ENCODE measurements around the gene CARS1. TPM values are rescaled to one million over a fixed set of nuclear protein-coding genes. Genes with fewer than 3 reads are reported as not detected.

CARS1 gene
- total RNA-seq, 1 donor from 2014 or later: 47.6 TPM

DNA sequence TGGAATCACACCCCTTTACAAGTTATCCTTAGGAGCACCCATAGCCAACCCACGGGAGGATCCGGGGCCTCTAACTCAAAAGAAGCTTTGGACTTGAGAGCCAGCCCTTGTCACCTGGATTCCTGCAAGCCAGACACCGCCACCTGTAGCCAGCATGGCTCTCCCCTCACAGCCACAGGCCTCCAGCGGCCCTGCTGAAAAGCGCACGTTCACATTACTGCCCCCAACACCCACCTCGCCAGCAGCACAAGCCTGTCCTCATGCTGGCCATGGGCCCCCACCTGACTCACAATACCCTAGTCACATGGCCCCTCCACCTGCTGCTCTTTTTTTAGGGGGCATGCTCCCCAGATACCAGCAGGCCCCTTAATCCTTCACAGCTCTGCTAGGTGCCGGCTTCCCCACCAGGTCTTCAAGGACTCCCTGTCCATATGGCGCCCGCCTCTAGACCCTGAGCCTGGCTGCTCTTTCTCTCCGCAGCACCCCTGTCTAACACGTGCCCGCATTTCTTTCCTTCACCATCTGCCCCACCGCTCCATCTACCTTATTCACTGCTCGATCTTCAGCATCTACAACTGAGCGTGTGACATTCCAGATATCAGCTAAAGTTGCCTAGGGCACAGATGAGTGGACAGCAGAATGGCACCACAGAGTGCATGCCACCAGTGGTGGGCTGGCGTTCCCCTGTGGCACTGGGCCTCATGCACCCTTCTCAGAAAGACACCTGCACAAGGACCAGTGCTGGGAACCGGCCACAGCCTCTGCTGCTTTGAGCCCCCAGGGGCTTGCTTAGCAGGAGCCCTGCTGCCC is 6.6 kb downstream of the CARS1 start:
- Mint-ChIP-seq H3K36me3 (ENCODE audit: low read depth, unreplicated experiment) (peaks cover 5% of the 10 kb centered on the region), H3K27me3 (ENCODE audit: unreplicated experiment) (peaks cover 14% of the 10 kb centered on the region), H3K9me3 (ENCODE audit: unreplicated experiment) (no peaks in the 10 kb centered on the region), H3K27ac (ENCODE audit: unreplicated experiment) (no peak overlapping the region), H3K4me1 (ENCODE audit: unreplicated experiment) (no peaks in the 10 kb centered on the region), H3K4me3 (ENCODE audit: unreplicated experiment) (no peak overlapping the region)
- no peak for TF ChIP-seq CTCF (IDR thresholded peaks at IDR 0.05; ENCODE audit: unreplicated experiment)
- DNase-seq (ENCODE audit: low spot score): no peak

- Mint-ChIP-seq H3K9me3 (ENCODE audit: unreplicated experiment) (no peaks in the 10 kb centered on the region), H3K4me3 (ENCODE audit: unreplicated experiment) (no peak overlapping the region), H3K36me3 (ENCODE audit: low read depth, unreplicated experiment) (peaks cover 7% of the 10 kb centered on the region), H3K4me1 (ENCODE audit: unreplicated experiment) (no peaks in the 10 kb centered on the region), H3K27me3 (ENCODE audit: unreplicated experiment) (peaks cover 13% of the 10 kb centered on the region), H3K27ac (ENCODE audit: unreplicated experiment) (no peak overlapping the region)
- DNase-seq (ENCODE audit: low spot score): no peak
- no peak for TF ChIP-seq CTCF (IDR thresholded peaks at IDR 0.05; ENCODE audit: unreplicated experiment)
Measured at GRCh38 chr11:3049430-3050243, 7.6 kb downstream of the CARS1 start.

DNA sequence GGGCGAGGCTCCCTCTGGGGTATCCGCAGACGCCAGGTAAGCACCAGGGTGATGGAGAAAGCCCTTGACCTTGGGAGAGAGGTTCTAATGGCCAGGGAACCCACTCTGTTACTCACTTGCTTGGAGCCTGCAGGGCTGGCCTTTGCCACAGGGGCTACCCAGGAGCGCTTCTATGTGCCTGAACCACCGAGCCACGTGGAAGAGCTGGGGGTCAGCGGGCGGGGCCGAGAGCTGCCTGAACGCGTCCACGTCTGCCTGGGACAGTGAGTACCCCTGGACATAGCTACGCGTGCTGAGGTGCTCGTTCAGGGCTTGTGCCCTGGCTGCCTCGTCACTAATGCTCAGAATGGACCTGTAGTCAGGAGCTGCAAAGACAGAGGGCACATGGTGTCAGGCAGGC is 9.6 kb downstream of the CARS1 start:
- no peaks in the 10 kb centered on the region for H3K4me1 Mint-ChIP-seq (ENCODE audit: unreplicated experiment)
- H3K27ac Mint-ChIP-seq (ENCODE audit: unreplicated experiment): no peak overlapping the region
- H3K27me3 Mint-ChIP-seq (ENCODE audit: unreplicated experiment): peaks cover 13% of the 10 kb centered on the region
- TF ChIP-seq CTCF (IDR thresholded peaks at IDR 0.05; ENCODE audit: unreplicated experiment): no peak
- no peak overlapping the region for H3K4me3 Mint-ChIP-seq (ENCODE audit: unreplicated experiment)
- H3K9me3 Mint-ChIP-seq (ENCODE audit: unreplicated experiment): no peaks in the 10 kb centered on the region
- H3K36me3 Mint-ChIP-seq (ENCODE audit: low read depth, unreplicated experiment): peaks cover 6% of the 10 kb centered on the region
- DNase-seq (ENCODE audit: low spot score): no peak

DNA sequence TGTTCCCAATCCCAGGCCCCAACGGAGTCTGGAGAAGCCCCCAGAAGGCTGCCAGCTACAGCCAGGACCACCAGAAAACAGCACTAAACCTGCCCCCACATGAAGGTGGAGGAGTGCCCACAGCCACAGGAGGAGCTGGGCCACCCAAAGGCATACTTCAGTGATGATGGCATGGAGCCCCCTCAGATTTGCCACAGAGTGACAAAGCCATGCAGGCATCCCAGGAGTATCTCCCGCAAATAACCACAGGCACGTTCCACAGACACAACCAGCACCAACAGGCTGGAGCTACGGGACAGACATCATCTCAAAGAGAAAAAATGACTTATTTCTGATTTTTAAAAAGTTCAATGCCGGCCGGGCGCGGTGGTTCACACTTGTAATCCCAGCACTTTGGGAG is 10.6 kb downstream of the CARS1 start:
- Mint-ChIP-seq H3K27me3 (ENCODE audit: unreplicated experiment) (peaks cover 13% of the 10 kb centered on the region), H3K4me1 (ENCODE audit: unreplicated experiment) (no peaks in the 10 kb centered on the region), H3K9me3 (ENCODE audit: unreplicated experiment) (no peaks in the 10 kb centered on the region), H3K36me3 (ENCODE audit: low read depth, unreplicated experiment) (peaks cover 4% of the 10 kb centered on the region), H3K4me3 (ENCODE audit: unreplicated experiment) (peak overlapping the region; percentile 39), H3K27ac (ENCODE audit: unreplicated experiment) (no peak overlapping the region)
- no peak for DNase-seq (ENCODE audit: low spot score)
- no peak for TF ChIP-seq CTCF (IDR thresholded peaks at IDR 0.05; ENCODE audit: unreplicated experiment)

DNA sequence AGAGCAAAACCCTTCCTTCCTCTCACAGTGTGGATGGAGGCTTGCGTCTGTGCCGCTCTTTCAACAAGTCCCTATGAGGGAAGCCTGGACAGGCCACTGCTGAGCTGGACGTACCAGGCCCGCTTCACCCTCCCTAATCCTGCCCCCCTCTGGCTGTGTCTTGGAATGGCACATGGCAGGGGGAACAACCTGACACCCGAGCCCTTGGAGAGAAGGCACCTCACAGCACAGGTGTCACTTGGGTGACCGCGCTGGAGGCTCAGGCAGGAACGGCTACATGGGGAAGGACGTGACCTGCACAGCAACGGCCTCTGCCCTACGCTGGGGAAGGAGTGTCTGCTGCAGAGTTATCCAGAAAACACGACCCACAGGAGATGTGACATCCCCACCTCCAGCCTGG is 11.0 kb downstream of the CARS1 start:
- Mint-ChIP-seq H3K4me3 (ENCODE audit: unreplicated experiment) (no peak overlapping the region), H3K4me1 (ENCODE audit: unreplicated experiment) (no peaks in the 10 kb centered on the region), H3K27me3 (ENCODE audit: unreplicated experiment) (peaks cover 13% of the 10 kb centered on the region), H3K36me3 (ENCODE audit: low read depth, unreplicated experiment) (peaks cover 6% of the 10 kb centered on the region), H3K9me3 (ENCODE audit: unreplicated experiment) (no peaks in the 10 kb centered on the region), H3K27ac (ENCODE audit: unreplicated experiment) (no peak overlapping the region)
- peak; percentile 20 for TF ChIP-seq CTCF (IDR thresholded peaks at IDR 0.05; ENCODE audit: unreplicated experiment)
- DNase-seq (ENCODE audit: low spot score): peak; percentile 28
